GM19372 (cell line): ENCODE measurements around the gene AK1.

Source experiments
- ATAC-seq: cut with Tn5 transposase; IDR thresholded peaks from one replicate; pipeline ENCODE4 v1.9.1; 2021; ENCODE audit warnings: mild to moderate bottlenecking, low read depth, moderate library complexity; ENCODE audit not compliant: unreplicated experiment

AK1 gene

GRCh38 chr9:127828262-127829031 is 49.0 kb downstream of the AK1 start:
- no peak for ATAC-seq

DNA sequence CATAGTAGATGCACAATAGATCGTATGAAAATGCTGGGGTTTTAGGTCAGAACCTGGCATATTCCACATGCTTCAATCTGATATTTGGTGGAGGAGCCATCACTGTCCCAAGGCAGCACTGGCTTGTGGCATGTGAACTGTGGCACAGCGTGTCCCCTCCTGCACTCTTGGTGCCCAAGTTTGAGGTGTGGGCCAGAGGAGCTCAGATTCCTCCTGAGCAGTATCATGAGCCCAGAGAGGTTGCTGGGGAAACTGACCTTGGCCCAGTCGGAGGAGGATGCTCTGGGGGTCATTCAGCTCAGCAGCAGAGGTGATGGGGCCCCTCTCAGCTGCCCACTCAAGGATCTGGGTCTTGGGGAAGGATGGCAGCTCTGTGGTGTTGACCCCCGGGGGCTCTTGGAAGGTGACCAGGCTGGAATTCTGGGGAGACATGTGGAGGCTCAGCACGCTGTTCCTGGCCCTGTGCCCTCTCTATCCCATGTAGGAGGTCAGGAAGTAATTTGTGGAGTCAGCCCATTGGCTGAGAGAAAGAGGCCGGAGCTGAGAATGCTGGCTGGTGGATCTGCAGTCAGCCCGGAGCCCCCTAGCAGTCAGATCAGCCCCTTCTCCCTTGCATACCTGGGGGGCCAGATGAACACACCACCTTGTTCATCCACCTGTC is 51.1 kb downstream of the AK1 start:
- ATAC-seq, result no peak

- ATAC-seq, result no peak
These were observed 52.0 kb downstream of the AK1 start for GRCh38 chr9:127825319-127826051.

DNA sequence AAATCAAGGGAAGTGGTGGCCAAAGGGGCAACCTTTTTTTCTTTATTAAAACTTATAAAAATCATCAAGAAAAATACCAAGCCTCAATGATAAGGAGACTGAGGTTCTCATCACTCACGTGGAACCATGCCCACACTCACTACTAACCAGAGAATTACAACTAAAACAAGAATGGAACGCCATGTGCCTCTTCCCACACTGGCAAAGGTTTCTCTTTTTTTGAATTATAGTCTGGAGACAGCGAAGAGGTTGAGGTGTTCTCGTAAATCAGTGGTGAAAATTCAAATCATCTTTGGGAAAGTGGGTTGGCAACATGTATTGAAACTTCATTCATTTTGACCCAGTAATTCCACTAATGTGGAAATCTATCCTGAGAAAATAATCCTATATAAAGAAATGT is 55.4 kb downstream of the AK1 start:
- no peak for ATAC-seq

DNA sequence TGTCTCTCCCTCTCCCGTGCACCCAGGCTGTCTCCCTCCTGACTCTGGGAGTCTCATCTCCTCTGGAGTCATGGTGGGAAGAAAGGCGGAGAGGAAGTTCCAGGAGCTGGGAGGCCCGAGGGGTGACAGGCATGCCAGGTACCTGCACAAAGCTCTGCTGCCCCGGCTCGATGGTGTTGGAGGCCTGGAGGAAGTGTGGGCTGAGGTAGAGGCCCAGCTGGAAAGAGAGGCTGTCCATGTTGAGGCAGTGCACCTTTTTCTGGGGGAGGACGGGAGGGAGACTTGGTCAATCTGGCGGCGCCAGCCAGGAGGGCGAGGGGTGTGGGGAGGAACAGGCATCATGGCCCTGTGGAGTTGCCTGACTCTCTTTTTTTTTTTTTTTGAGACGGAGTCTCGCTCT is 58.9 kb downstream of the AK1 start:
- no peak for ATAC-seq

GRCh38 chr9:127817881-127818434 is 59.5 kb downstream of the AK1 start:
- no peak for ATAC-seq

- ATAC-seq, result no peak
These were observed 60.7 kb downstream of the AK1 start for GRCh38 chr9:127816728-127817127.
